Measurements from ENCODE around the gene ARHGAP27.
"Not testable (repeated sequence)": the region's sequence is repeated elsewhere in the genome, so short reads cannot be mapped to it uniquely, and the experiment has no call there.

GRCh38 chr17:45449708-45450329, 17.1 kb upstream of the ARHGAP27 start:
- TF ChIP-seq CTCF (IDR thresholded peaks at IDR 0.05; ENCODE audit: poor library complexity); EZH2 (IDR thresholded peaks at IDR 0.05; ENCODE audit: borderline replicate concordance): not testable (repeated sequence)

Data from hepatocyte (in vitro differentiated cells).